PC-3 (cell line): Measurements from ENCODE around the gene EIF2AK2.

Source experiments
- EZH2phosphoT487 ChIP-seq: fragments of 300-600 bp; sonication (generic); IDR thresholded peaks from 2 replicates; pipeline ENCODE4 v1.6.1; 2018; ENCODE audit warnings: mild to moderate bottlenecking, antibody characterized with exemption, low read length, borderline replicate concordance
- TF ChIP-seq, protein P1 (sequence below): fragments of 300-600 bp; sonication (generic); conservative IDR thresholded peaks from 2 replicates; pipeline ENCODE4 v1.5.1; 2017; ENCODE audit warnings: antibody characterized with exemption, low read depth, mild to moderate bottlenecking, low read length

DNA sequence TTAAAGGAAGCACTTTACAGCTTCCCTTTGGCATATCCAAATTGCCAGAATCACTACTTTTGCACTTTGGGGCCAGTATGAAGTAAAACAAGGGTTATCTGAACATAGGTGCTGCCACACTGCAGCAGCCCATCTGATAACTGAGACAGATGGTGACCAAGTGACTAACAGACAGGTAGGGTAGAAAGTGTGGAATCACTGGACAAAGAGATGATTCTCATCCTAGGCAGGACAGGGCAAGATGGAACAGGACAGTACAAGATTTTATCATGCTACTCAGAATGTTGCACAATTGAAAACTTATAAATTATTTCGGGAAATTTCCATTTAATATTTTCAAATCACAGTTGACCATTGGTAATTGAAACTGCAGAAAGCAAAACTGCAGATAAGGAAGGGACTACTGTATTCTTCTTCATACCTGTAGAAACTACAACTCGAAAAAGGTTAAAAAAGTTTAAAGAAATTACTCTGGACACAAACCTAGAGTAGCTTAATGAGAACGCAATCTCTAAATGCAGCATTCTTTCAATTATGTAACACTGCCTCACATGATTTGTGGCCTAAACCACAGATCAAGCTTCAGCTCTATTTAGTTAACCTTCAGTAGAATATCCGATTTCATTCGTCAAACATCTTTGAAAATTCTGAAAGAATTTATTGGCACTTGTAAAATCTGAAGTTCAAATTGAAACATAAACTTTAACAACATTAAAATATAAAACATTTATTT is 104.0 kb downstream of the EIF2AK2 start:
- TF ChIP-seq, protein P1, sequence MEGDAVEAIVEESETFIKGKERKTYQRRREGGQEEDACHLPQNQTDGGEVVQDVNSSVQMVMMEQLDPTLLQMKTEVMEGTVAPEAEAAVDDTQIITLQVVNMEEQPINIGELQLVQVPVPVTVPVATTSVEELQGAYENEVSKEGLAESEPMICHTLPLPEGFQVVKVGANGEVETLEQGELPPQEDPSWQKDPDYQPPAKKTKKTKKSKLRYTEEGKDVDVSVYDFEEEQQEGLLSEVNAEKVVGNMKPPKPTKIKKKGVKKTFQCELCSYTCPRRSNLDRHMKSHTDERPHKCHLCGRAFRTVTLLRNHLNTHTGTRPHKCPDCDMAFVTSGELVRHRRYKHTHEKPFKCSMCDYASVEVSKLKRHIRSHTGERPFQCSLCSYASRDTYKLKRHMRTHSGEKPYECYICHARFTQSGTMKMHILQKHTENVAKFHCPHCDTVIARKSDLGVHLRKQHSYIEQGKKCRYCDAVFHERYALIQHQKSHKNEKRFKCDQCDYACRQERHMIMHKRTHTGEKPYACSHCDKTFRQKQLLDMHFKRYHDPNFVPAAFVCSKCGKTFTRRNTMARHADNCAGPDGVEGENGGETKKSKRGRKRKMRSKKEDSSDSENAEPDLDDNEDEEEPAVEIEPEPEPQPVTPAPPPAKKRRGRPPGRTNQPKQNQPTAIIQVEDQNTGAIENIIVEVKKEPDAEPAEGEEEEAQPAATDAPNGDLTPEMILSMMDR = no peak
- no peak for TF ChIP-seq EZH2phosphoT487
